ENCODE data around the gene GABRB2. TPM values are rescaled to one million over a fixed set of nuclear protein-coding genes. Genes with fewer than 3 reads are reported as not detected.

GABRB2 gene
- not detected in 2 replicates for total RNA-seq

GRCh38 chr5:161546470-161547301, at the start of gene GABRB2:
TSS of gene GABRB2 (minus strand) at chr5:161546725. CDS start at chr5:161546643, 82 bp downstream.

Other genes with a start within 250 kb of the GABRB2 start
- not detected in 2 replicates for gene GABRA6, start 139.0 kb upstream of the GABRB2 start, total RNA-seq